Fibroblast of lung (primary cell): ENCODE measurements around the gene CHI3L1.

Experiments used
- CTCF ChIP-seq, 2 donors: IDR thresholded peaks in 1 of 2; conservative IDR thresholded peaks in 1 of 2; 1 replicate in 1 of 2; 2 replicates in 1 of 2; pipeline ENCODE4 v1.5.1; 2011 to 2012; ENCODE audit warnings: low read length in 2 of 2, control low read depth in 1 of 2, inconsistent platforms in 1 of 2, low read depth in 1 of 2, mild to moderate bottlenecking in 1 of 2
- EZH2 ChIP-seq: IDR thresholded peaks from 2 replicates; pipeline ENCODE4 v1.5.1; 2012; ENCODE audit warnings: low read length, control low read depth, mild to moderate bottlenecking; ENCODE audit errors: missing control alignments

GRCh38 chr1:203137324-203137723, 49.2 kb downstream of the CHI3L1 start:
- TF ChIP-seq CTCF (conservative IDR thresholded peaks at IDR 0.05 in 1 of 2, IDR thresholded peaks at IDR 0.05 in 1 of 2; ENCODE audit: low read depth in 1 of 2, low read length in 2 of 2) = no peak
- TF ChIP-seq EZH2 = no peak
